GM12878 (cell line): Measurements from ENCODE around the gene HSPB8.

ENCODE experiments used
- BMI1 ChIP-seq: fragments of 450-650 bp; IDR thresholded peaks from 2 replicates; pipeline ENCODE4 v1.6.1; 2016; ENCODE audit warnings: mild to moderate bottlenecking, moderate library complexity, borderline replicate concordance
- CBFB ChIP-seq: IDR thresholded peaks from 2 replicates; pipeline ENCODE4 v1.6.1; 2016; ENCODE audit warnings: antibody characterized with exemption, low read depth
- CHD4 ChIP-seq: fragments of 200-600 bp; sonication (generic); IDR thresholded peaks from 2 replicates; pipeline ENCODE4 v1.6.1; 2016; ENCODE audit warnings: mild to moderate bottlenecking
- EZH2 ChIP-seq: IDR thresholded peaks from 2 replicates; pipeline ENCODE4 v1.6.1; 2012; ENCODE audit warnings: low read depth, mild to moderate bottlenecking, control low read depth, inconsistent platforms, low read length, borderline replicate concordance; ENCODE audit not compliant: control insufficient read depth
- TAF1 ChIP-seq: IDR thresholded peaks from 2 replicates; pipeline ENCODE4 v1.6.1; 2011; ENCODE audit warnings: mild to moderate bottlenecking, low read depth, low read length, borderline replicate concordance
- YY1 ChIP-seq: IDR thresholded peaks from 2 replicates; pipeline ENCODE4 v1.6.1; 2011; ENCODE audit warnings: low read depth, mild to moderate bottlenecking, low read length

DNA sequence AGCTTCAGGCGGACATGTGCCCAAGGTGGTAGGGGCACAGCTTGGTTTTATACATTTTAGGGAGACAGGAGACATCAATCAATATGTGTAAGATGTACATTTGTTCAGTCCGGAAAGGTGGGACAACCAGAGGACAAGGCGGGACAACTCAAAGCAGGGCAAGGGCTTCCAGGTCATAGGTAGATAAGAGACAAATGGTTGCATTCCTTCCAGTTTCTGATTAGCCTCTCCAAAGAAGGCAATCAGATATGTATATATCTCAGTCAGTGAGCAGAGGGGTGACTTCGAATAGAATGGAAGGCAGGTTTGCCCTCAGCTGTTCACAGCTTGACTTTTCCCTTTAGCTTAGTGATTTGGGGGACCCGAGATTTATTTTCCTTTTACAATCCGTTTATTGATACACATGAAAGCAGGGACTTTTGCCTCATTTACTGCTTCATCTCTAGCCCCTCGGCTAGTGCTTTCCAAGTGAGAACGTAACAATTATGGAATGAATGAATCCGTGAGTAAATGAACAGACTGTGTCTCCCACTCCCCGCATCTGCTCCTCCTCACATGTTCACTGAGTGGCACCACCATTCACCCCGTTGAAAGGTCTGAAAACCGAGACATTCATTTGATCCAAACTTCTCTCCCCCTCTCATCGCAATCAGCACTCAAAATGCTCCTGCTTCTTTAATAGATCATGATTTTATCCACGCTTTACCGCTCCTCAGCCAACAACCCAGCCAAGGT, 6.9 kb upstream of the HSPB8 start:
- TF ChIP-seq CHD4 = no peak
- no peak for TF ChIP-seq EZH2
- TF ChIP-seq YY1 = no peak
- no peak for TF ChIP-seq TAF1
- no peak for TF ChIP-seq BMI1
- no peak for TF ChIP-seq CBFB
